GM18526 (cell line): Measurements from ENCODE around the gene KMO.

Source experiments
- POLR2A ChIP-seq: IDR thresholded peaks from 3 replicates; pipeline ENCODE4 v1.6.1; 2011; ENCODE audit not compliant: insufficient read length; ENCODE audit errors: extremely low read depth

The KMO gene

DNA sequence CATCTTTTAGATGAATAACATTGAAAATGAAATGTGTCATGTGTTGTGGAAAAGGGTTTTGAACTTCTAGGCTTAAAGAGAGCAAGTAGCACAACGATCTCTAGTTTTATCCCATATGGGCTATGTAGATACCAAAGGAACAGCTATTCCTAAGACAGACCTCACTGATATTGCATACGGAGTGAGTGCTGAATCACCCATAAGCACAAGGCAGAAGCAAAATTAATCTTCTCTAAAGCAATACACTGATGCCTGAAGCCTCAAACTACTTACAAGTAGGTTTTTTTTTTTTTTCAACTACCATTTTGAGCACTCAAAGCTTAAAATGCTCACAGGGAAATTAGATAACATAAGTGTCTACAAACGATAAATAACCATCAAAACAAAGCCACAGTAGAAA lies 5.0 kb upstream of the KMO start:
- TF ChIP-seq POLR2A = no peak

DNA sequence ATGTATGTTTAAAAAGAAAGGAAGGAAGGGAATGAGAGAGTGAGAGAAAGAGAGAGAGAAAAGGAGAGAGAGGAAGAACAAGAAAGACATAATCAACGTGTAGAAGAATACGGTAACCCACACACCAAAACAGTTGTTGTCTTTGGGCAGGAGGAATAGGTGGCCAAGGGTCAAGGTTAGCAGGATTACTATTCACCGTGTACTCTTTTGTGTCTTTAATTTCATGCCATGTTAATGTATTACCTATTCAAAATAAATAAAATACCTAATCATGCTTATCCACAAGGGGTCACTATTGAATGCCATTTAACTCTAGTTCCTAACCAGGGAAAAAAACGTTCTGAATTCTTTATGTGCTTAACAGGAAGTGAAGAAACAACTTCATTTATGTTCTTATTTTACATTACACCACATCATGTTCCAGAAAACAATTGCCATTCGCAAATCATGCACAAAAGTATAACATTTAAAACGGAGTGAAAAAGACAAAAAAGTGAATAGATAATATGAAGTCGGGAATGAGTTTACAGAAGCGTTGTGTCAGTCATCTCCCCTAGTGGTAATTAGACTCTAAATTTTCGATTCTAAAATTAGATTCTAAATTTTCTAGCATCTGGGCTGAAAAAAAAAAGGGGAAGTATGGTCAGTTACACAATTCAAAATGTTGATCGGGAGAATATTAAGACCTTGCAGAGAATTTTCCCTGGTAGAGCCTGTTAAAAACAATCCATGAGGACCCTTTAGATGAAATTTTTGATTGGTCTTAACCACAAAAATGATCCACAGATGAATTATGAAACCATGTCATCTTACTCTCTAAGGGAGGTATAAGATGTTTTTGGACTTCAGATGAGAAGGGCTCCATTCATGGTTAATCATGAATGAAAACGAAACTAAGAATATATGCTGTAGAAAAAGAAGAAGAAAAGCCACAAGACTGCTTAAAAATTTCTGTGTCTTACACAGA lies 700 bp upstream of the KMO start:
- TF ChIP-seq POLR2A = no peak

DNA sequence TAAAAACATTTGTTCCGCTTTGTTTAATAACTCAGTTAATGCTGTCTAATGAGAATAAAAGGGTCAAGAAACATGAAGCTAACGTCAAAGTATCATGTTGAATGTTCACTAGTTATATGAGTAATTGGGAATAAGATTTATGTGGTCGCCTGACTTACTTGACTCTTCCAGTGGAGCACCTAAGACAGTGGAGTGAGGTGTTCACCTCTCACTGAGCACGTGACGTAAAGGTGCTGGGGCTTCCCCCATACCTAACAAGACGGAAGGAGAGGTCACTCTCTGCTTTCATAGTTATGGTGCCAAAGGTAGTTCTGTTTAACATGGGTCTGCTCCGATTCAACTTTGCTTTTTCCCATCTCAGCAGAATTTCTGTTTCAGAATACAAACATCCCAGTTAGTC lies 686 bp downstream of the KMO start:
- TF ChIP-seq POLR2A = peak; percentile 31

DNA sequence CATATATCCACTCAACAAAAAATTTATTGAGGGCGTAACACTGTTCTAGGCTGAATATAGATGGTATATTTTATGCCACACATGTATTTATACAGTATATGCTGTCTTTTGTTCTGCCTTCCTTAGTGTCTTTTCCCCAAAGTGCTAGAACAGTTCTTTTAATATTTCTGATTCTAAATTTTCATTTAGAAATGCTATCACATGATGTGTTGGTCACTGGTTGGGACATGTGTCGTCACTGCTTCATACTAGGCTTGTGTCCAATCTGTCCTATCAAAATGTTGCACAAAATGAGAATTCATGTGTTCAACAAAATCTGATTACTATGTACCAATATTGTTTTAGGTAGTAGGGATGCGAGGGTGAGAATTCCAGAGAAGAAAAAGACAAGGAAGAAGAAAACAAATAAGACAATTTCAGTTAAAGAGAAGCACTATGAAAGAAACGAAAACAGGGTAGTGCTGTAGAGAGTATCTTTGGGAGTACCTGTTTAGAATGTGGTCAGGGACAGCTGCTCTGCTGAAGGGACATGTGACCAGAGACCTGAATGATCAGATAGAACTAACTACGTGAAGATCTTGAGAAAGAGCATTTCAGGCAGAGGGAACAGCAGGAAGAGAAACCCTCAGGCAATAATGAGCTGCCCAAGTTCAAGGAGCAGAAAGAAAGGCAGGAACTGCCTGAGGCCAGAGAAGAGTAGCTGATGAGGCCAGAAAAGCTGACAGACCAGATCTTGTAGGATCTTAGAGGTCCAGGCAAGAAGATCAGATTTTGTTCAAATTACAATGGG lies 1.3 kb downstream of the KMO start:
- no peak for TF ChIP-seq POLR2A

DNA sequence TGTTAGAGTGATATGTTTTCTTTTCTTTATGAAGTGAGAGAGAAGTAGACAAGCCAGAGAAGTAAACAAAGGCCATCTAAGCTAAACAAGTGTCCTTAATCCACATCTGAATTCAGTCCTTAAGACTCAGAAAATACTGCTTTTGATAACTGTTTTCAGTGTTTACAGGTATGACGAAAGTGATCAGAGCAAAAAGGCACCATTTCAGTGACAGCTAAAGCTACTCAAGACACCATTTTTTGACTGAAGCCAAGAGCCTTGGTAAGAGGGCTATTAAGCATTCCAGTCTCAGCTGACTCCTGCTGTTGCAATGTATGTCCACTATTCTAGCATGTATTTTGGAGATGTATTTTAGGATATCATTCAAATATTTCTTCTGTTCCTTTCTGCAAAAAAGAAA lies 4.1 kb downstream of the KMO start:
- TF ChIP-seq POLR2A = no peak

DNA sequence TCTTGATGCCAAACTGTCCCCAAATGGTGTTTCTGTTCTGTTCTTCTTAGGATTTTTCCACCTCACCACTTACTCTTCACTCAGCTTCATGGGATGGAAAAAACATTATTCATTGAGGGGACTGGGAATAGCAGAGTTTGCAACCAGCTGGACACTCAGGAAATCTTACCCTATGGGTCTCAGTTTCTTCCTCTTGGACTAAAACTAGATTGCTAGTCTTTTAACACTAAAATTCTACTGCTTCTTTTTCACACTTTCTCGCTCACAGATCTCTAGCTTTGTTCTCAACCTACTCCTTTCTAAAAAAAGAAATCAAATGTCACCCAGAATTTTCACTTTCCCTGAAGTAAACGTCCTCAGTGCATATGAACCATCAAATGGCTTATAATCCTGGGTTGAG lies 4.8 kb downstream of the KMO start:
- TF ChIP-seq POLR2A = no peak

DNA sequence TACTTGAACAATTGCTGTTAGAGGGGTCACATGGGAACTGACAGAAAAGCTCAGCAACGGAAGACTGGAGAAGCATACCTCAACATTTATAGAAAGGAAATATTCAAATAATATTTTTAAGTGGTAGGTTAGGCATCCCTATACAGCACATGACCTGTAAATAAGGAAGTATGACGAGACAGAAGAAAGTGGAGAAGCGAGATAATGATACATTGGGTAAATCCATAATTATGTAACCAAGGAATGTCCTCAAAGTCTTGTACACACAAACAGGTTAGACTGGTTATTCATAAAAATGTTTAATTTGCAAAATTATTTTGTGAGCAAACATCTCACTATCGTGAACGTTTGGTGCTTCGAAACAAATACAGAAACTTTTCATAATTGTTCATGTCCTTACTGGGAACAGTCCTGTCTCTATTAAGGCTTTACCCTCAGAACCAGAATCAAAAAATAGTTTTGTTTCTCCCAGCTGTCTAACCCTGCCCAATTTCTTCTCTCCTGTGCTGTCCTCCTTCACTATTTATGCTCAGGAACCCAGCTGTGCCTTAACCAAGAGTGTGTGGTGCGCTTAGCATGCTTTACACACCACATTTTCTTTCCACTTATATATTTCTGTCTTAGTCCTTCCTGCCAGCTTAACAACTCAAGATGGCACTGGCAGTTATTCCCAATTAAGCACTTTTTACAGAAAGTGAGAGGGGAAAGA lies 10.2 kb downstream of the KMO start:
- no peak for TF ChIP-seq POLR2A

DNA sequence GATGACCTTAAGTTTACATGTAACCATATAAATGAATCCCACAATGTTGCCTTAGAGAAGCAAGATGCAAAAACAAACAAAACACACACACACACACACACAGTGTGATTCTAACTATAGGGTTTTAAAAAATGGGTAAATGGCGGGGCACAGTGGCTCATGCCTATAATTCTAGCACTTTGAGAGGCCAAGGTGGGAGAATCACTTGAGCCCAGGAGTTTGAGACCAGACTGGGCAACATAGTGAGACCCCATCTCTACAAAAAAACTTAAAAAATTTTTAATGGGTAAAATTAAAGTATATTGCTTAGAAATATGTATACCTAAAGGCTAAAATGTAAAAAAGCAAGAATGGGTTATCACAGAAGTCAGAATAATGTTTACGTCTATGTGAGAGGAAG lies 15.8 kb downstream of the KMO start:
- no peak for TF ChIP-seq POLR2A

DNA sequence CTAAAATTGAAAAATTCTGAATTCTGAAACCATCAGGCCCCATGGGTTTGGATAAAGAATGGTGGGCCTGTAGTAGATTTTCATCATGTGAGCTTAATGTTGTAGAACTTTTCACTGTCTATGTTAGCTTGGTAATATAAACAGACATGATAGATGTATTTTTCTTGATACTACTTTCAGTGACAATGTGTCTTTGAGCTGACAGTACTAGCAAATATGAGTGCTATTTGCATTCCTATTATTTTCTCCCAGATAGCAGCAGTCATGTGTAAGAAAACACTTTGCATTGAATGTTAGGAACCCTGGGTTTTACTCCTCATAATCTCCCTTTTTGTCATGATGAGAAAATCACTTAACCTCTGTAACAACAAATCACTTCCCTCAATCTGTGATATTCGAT lies 18.1 kb downstream of the KMO start:
- TF ChIP-seq POLR2A = no peak

DNA sequence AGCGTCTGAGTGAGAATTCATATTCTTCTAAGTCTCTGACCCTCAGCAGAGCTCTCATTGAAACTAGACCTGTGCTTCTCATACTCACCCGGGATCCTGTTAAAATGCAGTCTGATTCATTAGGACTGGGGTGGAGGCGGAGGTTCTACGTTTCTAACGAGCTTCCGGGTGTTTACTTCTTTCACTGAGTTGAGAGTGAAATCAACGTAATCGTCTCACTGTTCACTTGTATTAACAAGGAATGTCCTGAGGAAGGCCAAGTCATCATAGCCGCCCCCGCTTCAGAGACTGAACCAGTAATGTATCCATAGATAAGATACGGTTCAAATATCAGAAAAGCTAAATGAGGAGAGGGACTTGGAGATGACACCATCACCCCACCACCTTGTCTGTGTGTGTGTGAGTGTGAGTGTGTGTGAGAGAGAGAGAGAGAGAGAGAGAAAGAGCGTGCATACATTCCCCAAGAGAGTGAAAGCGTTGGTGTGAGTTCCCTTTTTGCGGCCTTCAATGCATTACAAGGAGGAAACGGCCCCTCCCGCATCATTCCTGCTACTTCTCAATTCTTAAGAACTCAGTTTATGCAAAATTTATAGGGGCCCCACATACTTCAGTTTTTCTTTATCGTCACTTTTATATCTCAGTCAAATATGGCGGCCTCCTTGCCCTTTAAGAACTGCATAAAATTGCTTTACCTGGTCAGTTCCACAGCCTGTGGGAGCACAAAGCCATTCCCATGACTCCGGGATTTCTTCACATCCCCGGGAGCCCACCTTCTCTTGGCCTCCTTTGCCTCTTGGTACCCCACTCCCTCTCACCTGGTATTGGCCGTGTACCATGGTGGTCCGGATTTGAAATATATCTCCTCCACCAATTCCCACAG lies 19.8 kb downstream of the KMO start:
- no peak for TF ChIP-seq POLR2A

DNA sequence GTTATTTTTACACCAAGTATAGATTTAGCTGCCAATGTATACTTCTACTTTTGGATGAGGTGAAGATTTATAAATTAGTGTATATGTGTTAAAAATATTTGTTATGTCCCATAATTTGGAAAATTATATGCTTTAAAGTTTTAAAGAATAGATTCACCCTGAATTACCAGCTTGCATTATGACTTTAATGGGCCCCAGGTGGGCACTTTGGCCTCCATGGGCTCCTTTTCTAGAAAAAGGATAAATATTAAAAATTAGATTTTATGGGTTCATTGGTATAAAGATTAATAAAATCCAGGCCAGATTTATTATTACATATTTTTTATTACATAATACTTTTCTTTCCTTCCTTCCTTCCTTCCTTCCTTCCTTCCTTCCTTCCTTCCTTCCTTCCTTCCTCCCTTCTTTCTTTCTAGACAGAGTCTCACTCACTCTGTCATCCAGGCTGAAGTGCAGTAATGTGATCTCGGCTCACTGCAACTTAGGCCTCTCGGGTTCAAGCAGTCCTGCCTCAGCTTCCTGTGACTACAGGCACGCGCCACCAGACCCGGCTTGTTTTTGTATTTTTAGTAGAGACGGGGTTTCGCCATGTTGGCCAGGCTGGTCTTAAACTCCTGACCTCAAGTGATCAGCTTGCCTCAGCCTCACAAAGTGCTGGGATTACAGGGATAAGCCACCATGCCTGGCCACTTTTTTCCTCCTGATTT lies 21.9 kb downstream of the KMO start:
- no peak for TF ChIP-seq POLR2A

DNA sequence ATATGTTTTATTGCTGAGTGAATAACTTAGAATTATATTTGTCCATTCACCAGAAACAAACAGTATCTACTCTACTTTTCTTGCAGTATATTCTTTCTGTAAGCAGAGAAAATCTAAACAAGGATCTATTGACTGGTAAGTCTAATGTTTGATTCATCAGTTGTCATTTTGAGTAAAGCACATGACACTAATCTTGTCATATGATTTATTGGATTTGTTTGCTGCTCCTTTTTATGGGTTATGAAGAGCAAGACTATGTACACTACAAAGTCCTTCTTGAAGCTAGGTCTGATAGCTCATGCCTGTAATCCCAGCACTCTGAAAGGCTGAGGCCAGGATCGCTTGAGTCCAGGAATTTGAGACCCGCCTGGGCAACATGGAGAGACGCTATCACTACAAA lies 23.3 kb downstream of the KMO start:
- no peak for TF ChIP-seq POLR2A

DNA sequence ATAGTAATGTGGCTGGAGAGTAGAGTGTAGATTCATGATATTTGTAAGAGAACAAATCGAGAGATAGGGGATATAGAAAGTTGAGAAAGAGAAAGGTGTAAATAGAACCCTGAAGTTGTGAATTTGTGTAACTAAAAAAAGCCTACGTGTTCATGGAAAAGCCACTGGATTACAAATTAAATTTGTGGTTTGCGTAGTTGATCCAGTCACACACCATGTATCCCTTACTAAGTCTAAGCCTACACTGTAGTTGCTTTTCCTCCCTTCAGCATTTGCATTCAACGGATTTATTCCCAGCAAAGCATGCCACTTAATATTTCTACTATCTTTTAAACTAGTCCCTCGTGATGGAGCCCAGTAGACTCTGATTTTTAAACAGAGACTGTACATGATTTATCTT lies 24.9 kb downstream of the KMO start:
- TF ChIP-seq POLR2A = no peak

DNA sequence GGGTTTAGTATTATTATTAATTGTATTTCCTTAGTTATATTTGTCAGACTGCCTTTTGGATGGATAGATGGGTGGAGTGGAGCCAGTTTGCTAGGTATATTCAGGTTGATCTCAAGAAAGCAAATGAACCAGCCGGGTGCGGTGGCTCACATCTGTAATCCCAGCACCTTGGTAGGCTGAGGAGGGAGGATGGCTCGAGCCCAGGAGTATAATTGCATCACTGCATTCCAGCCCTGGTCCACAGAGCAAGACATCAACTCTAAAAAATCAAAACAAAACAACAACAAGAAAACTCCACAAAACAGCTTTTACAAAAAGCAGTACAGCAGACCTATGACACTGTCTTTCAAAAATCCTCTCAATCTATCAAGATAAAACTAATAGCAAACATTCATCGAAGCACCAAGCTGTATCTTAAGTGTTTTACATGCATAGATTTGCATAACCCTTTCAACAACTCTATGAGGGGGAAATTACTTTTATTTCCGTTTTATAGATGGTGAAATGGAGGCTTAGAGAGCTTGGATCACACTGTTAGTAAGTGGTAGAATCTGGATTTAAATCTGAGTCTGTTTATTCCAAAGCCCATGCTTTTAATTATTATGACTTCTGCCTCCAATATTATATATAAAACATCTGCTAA lies 25.5 kb downstream of the KMO start:
- TF ChIP-seq POLR2A = no peak
